Measurements from ENCODE around the gene SRMS.
A peak's percentile ranks its signal among the peaks of the same experiment; 100 is the strongest.

Gene SRMS

DNA sequence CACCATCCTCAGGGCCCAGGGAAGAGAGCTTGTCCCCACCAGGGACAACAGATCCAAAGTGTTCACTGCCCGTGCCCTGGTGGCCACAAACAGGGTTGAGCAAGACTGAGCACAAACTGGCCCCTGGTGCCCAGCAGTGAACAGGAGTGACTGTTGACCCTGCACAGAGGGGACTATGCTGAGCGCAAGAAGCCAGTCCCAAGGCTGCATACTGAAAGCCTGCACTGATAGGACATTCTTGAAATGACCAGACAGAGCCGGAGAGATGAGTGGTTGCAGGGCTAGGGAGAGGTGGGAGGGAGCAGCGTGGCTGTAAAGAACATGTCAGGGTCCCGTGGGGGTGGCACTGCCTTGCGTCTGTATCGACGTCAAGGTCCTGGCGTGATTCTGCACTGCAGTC is 3.5 kb upstream of the SRMS start:
- no peak for DNase-seq

- DNase-seq = no peak
Measured at GRCh38 chr20:63549679-63550282, 2.2 kb upstream of the SRMS start.

DNA sequence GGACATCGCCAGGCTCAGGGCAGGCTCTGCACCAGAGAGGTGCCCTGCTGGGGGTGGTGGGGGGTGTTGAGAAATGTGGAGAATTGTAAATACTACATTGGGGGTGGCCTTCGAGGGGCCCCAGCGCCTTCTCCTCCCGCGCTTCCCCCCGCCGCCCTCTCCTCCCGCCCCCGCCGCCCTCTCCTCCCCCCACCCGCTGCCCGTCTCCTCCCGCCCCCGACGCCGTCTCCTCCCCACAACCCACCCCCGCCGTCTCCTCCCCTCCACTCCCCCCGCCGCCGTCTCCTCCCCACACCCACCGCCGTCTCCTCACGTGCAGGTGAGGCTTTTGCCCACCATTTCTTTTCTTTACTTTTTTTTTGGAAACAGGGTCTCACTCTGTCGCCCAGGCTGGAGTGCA is 1.5 kb upstream of the SRMS start:
- no peak for DNase-seq

DNA sequence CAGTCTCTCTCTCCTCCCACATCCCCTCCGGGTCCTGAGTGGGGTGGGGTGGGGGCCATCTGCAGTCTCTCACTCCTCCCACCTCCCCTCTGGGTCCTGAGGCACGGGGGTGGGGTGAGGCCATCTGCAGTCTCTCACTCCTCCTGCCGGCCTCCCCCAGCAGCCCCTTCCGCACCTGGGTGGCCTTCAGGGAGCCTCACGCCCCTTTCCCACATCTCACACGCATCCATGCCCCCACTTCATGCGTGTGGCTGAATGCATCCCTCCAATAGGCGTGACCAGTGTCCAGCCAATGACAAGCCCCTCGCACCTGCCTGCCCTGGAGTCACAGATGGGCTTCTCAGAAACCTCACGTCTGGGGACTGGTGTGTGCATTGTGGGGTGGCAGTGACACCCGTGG is 993 bp upstream of the SRMS start:
- DNase-seq = no peak

- no peak for DNase-seq
Measured at GRCh38 chr20:63546956-63547724, 409 bp downstream of the SRMS start.

DNA sequence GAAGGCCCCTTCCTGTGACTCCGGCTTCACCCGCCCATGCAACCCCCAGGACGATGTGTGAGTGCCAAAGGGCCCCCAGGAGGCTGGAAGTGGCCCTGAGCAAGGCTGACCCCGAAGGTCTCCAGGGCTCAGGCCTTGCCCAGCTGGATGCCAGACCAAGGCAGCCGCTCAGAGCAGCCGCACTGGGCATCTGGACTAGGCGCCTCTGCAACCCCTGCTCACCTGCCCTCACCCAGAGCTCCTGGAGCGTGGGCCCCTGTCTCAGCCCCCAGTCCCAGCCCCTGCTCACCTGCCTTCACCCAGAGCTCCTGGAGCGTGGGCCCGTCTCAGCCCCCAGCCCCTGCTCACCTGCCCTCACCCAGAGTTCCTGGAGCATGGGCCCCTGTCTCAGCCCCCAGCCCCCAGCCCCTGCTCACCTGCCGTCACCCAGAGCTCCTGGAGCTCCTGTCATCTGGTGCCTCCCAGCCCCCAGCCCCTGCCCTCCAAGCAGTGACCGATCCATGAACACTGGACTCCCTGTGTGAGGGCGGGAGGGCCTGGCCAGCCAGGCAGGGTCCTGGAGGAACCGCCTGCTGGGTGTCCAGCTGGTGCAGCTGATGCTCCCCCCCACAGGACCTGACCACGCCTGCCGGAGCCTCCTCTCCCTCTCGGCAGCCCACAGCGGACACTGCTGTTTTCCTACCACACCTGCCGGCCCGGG is 1.1 kb downstream of the SRMS start:
- no peak for DNase-seq

GRCh38 chr20:63545814-63546213 is 1.7 kb downstream of the SRMS start:
- DNase-seq = no peak

GRCh38 chr20:63544958-63545516 is 2.5 kb downstream of the SRMS start:
- no peak for DNase-seq

GRCh38 chr20:63544241-63544957 is 3.1 kb downstream of the SRMS start:
- DNase-seq = no peak

- DNase-seq = no peak
Measured at GRCh38 chr20:63543733-63544132, 3.8 kb downstream of the SRMS start.

GRCh38 chr20:63543131-63543530 is 4.4 kb downstream of the SRMS start:
- DNase-seq = no peak

- no peak for DNase-seq
Measured at GRCh38 chr20:63542696-63543095, 4.9 kb downstream of the SRMS start.

GRCh38 chr20:63542031-63542559 is 5.5 kb downstream of the SRMS start:
- DNase-seq = no peak

- no peak for DNase-seq
Measured at GRCh38 chr20:63541371-63541770, 6.2 kb downstream of the SRMS start.

DNA sequence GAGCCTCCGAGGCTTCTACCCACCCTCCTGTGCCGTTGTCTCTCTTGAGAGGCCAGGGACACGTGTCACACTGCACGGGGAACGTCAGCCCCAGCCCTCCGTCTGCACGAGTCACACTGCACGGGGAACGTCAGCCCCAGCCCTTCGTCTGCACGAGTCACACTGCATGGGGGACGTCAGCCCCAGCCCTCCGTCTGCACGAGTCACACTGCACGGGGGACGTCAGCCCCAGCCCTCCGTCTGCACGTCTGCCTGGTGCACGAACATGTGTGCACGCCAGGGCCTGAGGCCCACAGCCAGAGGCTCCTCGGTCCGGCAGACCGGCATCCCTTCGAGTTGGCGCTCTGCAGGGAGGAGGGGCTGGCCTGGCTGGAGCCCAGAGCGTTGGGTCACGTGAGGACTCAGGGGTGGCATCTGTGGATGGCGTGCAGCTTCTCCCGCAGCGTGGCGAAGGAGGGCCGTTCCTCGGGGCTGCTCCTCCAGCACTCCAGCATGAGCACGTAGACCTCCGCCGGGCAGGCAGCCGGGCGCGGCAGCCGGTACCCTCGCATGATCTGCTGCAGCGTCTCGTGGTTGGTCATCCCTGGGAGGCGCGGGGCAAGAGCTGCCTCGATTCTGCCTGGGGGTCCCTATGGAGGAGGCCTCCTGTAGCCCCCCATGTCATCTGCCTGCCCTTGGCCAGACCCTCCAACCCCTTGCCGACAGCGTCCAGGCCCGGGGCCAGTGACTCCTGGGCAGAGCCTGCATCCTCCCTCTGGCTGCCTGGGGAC is 6.9 kb downstream of the SRMS start:
- no peak for DNase-seq

- no peak for DNase-seq
Measured at GRCh38 chr20:63539441-63540370, 7.8 kb downstream of the SRMS start.

DNA sequence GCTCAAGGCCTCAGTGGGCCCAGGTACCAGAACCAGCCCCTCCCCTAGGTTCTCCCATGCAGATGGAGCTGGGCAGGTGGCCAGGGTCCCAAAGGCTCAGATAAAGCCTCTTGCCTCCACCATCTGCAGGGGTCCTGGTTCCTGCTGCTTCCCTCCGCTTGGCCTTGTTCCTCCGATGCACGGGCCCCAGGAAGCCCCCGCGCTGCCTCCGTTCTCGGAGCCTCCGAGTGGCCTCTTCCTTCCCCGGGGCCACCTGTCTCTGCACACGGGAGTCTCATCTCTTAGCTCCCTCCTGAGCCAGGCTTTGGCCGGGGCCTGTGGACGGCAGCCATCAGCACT is 8.5 kb downstream of the SRMS start:
- no peak for DNase-seq

- no peak for DNase-seq
Measured at GRCh38 chr20:63538204-63539091, 9.1 kb downstream of the SRMS start.

GRCh38 chr20:63537525-63538203 is 9.9 kb downstream of the SRMS start:
- DNase-seq = peak; percentile 29 to 44

Data from NCI-H187 (cell line).